Frontal cortex (tissue), 4 donors: ENCODE measurements around the gene RNASEH2C. TPM values are rescaled to one million over a fixed set of nuclear protein-coding genes. Genes with fewer than 3 reads are reported as not detected.
A peak's percentile ranks its signal among the peaks of the same experiment; 100 is the strongest.
"Not testable (repeated sequence)": the region's sequence is repeated elsewhere in the genome, so short reads cannot be mapped to it uniquely, and the experiment has no call there.

Source experiments
- DNase-seq, 2 donors: peaks; one replicate each; pipeline ENCODE4 v3.0.0; 2012; ENCODE audit warnings: low spot score in 2 of 2
- FAIRE-seq: peaks from 2 replicates; lab custom pipeline; 2012; peaks lifted over from hg19 to GRCh38; lab: Jason Lieb, UNC
- total RNA-seq: library from RNA; depleted of rRNA; stranded (reverse); fragments of >200 nt; gene quantifications from one replicate; pipeline ENCODE4 v1.2.3, GENCODE V29; 2014
- donor health status: control.
- donor health status: control.
- donor health status: control.

RNASEH2C gene
- 9.4 TPM for total RNA-seq

DNA sequence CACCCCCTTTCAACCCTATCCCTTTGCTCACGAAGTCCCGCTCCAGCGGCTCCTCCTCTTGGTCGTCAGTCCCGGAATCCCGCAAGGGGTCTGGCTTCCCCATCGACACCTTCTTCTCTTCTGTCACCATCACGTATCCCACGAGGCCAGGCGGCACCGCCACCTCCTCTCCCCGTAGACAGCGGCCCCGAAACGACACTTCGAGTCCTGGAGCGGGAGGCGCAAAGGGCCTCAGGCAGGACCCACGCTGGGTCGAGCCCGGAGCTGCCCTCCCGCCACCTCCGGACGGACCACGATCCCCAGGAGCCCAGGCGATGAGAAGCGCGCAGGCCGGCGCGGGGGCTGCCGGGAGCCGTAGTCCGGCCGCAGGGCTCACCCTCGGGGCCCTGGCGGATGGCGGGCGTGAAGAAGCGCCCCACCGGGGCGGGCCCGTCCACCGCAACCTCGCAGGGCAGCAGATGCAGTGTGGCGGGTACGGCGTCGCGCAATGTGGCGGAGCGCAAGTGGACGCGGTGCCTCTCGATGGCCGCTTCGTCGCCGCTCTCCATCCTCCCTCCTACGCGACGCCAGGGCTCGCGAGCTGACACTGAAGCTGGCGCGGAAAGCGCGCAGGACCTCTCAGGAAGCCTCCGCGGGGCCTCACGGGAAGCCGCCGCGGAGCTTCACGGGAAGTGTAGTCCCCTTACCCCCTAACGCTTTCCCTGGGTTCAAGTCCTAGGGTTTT, at the start of gene RNASEH2C:
Gene RNASEH2C (minus strand): TSS at position 588 of the 724 bp plus-strand sequence. CDS start 40 bp downstream, at position 548.
- peak; percentile 89 to 91 for DNase-seq
- no peak for FAIRE-seq

DNA sequence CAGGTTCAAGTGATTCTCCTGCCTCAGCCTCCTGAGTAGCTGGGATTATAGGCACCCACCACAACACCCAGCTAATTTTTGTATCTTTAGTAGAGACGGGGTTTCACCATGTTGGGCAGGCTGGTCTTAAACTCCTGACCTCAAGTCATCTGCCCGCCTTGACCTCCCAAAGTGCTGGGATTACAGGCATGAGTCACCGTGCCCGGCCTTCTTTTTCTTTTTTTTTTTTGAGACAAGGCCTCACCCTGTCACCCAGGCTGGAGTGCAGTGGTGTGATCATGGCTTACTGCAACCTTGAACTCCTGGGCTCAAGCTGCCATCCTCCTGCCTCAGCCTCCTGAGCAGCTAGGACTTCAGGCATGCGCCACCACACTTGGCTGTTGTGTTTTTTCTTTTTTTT, 47.2 kb upstream of the RNASEH2C start:
- DNase-seq, FAIRE-seq: not testable (repeated sequence)

DNA sequence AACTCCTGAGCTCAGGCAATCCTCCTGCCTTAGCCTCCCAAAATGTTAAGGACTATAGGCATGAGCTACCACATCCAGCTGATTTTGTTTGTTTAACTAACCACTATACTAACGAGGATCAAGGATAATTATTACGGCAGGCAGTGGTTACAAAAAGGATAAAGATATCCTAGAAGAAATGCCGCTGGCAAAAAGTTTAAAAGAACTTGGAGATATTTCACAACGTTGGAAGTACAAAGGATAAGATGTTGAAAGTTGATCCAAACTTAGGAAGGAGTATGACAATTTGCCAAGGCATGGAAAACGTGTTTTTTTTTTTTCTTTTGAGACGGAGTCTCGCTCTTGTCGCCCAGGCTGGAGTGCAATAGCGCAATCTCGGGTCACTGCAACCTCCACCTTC, 46.8 kb upstream of the RNASEH2C start:
- DNase-seq: no peak

DNA sequence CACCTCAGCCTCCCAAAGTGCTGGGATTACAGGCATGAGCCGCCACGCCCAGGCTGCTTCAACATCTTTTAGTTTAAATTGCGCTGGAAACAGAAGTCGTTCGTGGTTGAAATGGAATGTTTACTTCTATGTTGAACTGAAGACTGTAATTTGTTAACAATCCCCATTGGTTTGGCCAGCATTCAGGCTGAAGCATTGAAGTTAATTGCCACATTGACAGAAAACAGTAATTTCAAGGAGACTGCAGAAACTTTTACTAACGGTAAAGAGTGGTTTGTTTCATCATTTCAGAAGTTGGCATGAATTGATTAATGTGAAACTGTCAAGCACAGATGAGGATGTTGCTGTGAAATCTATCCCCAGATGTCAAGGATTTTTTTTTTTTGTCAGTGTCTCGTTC, 45.9 kb upstream of the RNASEH2C start:
- no peak for FAIRE-seq
- no peak for DNase-seq

More for the DNA sequence above, 46.8 kb upstream of the RNASEH2C start:
- FAIRE-seq: no peak

- no peak for FAIRE-seq
- no peak for DNase-seq
These were observed 43.8 kb upstream of the RNASEH2C start for GRCh38 chr11:65764434-65764833.

- FAIRE-seq, DNase-seq: not testable (repeated sequence)
These were observed 42.2 kb upstream of the RNASEH2C start for GRCh38 chr11:65762816-65763215.

DNA sequence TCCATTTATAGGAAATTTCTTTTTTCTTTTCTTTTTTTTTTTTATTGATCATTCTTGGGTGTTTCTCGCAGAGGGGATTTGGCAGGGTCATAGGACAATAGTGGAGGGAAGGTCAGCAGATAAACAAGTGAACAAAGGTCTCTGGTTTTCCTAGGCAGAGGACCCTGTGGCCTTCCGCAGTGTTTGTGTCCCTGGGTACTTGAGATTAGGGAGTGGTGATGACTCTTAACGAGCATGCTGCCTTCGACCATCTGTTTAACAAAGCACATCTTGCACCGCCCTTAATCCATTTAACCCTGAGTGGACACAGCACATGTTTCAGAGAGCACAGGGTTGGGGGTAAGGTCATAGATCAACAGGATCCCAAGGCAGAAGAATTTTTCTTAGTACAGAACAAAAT, 41.6 kb upstream of the RNASEH2C start:
- not testable (repeated sequence) for DNase-seq, FAIRE-seq

DNA sequence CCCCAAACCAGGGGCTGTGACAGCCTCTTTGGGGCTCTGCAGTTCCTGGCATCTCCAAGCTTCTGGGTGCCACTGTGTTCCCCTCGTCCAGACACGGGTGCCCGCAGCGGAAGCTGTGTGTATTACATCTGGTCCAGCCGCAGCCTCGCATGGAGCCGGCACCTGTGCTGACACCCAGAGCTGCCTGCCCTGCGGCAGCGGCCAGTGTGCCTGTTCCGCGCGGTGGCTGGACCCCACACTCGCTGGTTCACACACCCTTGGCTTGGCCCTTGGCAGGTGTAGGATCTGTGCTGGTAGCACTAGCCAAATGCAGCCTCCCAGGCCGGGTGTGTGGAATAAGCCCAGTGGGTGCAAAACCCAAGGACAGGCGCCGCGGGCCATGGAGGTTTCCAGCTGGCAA, 24.5 kb upstream of the RNASEH2C start:
- FAIRE-seq (no peak), DNase-seq (no peak)

DNA sequence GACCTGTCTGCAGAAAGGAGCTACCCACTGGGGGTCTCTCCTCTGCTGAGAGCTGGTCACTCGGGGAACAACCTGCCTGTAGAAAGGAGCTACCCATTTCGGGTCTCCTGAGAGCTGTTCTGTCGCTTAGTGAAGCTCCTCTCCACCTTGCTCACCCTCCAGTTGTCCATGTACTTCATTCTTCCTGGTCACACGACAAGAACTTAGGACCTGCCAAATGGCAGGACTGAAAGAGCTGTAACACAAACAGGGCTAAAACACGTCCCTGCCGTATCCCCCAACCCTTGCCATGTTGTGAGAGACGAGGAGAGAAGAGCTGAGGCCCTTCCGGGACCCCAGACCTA, 24.1 kb upstream of the RNASEH2C start:
- no peak for FAIRE-seq

GRCh38 chr11:65744026-65744698, 23.6 kb upstream of the RNASEH2C start:
- FAIRE-seq: no peak
- no peak for DNase-seq

More for the DNA sequence above, 24.1 kb upstream of the RNASEH2C start:
- no peak for DNase-seq

DNA sequence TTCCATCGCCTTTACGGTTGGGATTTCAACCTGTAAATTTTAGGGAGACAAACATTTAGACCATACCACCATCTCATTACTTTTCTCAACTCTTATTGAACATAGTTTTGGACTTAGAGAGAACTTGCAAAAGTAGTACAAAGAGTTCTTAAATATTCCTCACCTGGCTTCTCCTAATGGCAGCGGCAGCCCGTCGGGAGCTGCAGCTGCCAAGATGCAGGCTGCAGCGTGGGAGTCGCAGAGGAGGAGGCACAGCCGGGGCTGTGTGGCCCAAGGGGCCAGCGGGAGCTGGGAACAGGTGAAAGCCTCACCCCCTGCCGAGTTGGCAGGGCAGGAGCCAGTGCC, 23.1 kb upstream of the RNASEH2C start:
- FAIRE-seq (no peak), DNase-seq (no peak)

- DNase-seq (no peak), FAIRE-seq (no peak)
These were observed 21.8 kb upstream of the RNASEH2C start for GRCh38 chr11:65742353-65742752.

GRCh38 chr11:65741185-65741584, 20.6 kb upstream of the RNASEH2C start:
- FAIRE-seq: no peak
- no peak for DNase-seq

DNA sequence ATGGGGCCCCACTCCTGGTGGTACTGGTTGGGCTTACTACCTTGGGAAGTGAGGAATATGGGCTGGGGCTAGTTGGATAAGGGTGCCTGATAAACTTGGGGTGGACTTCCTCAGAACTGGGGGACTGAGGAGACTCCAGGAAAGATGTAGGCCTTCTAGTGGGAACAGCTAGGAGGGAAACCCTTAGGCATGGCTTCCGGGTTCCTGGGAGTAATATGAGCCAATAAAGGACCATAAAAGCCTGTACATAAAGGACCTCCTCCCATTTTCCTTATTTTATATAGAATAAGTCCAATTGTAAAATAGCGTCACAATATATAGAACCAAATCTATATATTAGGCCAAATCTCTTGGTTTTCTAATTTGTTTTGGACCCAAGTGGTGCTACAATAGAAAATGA, 18.4 kb upstream of the RNASEH2C start:
- no peak for FAIRE-seq

GRCh38 chr11:65736810-65737209, 16.2 kb upstream of the RNASEH2C start:
- FAIRE-seq: no peak

More for the DNA sequence above, 18.4 kb upstream of the RNASEH2C start:
- no peak for DNase-seq

DNA sequence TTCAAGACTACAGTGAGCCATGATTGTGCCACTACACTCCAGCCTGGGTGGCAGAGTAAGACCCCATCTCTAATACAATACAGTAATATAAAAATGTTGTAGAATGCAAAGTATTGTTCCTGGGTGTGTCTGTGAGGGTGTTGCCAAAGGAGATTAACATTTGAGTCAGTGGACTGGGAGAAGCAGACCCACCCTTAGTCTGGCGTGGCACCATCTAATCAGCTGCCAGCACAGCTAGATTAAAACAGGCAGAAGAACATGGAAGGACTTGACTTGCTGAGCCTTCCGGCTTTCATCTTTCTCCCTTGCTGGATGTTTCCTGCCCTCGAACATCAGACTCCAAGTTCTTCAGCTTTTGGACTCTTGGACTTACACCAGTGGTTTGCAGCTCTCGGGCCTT, 14.5 kb upstream of the RNASEH2C start:
- DNase-seq: not testable (repeated sequence)

More at GRCh38 chr11:65736810-65737209, 16.2 kb upstream of the RNASEH2C start:
- no peak for DNase-seq

DNA sequence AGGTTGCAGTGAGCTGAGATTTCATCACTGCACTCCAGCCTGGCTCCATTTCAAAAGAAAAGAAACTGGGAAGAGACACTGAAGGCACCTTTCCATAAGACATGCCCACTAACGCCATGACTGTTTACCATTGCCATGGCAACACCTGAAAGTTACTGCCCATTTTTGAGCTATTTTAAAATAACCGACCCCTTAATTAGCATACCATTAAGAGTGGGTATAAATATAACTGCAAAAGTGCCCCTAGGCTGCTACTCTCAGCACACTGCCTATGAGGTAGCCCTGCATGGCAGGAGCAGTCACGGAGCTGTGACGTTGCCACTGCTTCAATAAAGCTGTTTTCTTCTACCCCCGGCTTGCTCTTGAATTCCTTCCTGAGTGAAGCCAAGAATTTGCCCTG, 9.9 kb upstream of the RNASEH2C start:
- FAIRE-seq (no peak), DNase-seq (no peak)

More for the DNA sequence above, 14.5 kb upstream of the RNASEH2C start:
- FAIRE-seq: not testable (repeated sequence)

- DNase-seq: no peak
- no peak for FAIRE-seq
These were observed 7.3 kb upstream of the RNASEH2C start for GRCh38 chr11:65727865-65728264.

- no peak for FAIRE-seq
- no peak for DNase-seq
These were observed 6.1 kb upstream of the RNASEH2C start for GRCh38 chr11:65726660-65727059.

GRCh38 chr11:65722261-65722660, 1.7 kb upstream of the RNASEH2C start:
- FAIRE-seq (no peak), DNase-seq (no peak)

GRCh38 chr11:65719871-65720210, 757 bp downstream of the RNASEH2C start:
- DNase-seq (peak in 1 of 2 donors; percentile 36), FAIRE-seq (no peak)
